Activated T-cell treated with anti-CD3 and anti-CD28 coated beads, Interleukin-2, amount 50 U/mL, for 1 hour (primary cell): ENCODE measurements around the gene PDHX.
"Not testable (repeated sequence)": the region's sequence is repeated elsewhere in the genome, so short reads cannot be mapped to it uniquely, and the experiment has no call there.

ENCODE experiments used
- DNase-seq: peaks from one replicate; pipeline ENCODE4 v3.0.0-alpha.2; 2020

Gene PDHX

DNA sequence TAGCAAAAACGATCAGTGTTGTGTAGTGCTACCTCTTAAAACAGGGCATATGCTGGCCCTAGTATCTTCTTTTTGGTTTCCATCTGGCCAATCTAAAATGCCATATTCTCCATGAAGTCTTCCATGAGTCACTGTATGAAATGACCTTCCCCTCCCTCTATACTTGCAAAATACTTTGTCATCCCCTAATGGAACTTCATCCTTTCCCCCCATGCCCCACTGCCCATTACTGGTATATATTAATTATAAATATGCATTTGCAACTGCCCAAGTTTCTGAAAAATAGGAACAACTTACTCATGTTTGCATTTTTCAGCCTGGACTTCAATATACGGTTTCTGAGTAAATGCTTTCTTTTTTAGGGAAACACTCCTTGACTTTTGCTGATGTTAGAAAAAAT, 4.7 kb upstream of the PDHX start:
- DNase-seq, result no peak

DNA sequence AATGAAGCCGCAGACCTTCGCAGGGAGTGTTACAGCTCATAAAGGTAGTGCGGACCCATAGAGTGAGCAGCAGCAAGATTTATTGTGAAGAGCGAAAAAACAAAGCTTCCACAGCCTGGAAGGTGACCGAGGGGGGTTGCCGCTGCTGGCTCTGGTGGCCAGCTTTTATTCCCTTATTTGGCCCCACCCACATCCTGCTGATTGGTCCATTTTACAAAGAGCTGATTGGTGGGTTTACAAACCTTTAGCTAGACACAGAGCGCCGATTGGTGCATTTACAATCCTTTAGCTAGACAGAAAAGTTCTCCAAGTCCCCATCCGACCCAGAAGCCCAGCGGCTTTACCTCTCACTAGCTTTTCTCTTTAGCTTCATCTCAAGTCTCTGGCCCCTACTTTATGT, 2.9 kb upstream of the PDHX start:
- not testable (repeated sequence) for DNase-seq

DNA sequence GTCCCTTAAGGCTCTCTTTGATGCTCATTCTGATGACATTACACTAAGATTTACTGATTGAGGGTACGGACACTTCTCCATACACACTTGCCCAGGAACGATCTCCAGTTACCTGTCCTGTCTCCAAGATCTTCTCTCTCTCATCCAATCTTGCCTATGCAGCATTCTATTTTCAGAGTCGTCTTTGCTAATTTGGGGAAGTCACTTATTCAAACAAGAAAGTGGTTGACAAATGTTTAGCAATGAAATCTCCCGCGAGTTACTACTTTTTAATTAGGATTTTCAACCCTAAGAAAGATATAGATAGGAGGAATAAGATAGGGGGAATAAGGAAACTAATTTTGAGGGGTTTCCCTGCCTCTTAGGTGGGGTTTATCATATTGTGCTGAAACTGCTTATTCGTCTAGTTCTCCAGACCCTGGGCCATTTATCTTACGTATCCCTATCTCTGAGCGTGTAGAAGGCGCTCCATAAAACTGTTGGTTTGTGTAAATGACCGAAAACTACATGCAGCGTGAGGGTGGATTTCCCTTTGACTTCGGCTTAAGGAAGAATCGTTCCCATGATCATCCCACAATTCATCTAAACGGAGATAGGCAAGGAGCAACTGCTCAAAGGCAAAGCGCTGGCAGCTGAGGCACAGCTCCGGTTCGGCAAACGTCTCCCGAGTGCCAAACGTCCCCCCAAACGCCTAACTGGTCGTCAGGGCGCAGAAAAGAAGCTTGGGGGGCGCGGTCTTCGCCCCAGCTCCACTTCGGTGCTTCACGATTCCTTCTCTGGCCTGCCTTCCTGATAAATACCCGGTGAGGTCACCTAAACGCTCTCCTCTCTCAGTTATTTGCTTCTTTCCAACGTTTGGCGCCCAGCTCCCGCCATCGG, 1.0 kb upstream of the PDHX start:
- no peak for DNase-seq

DNA sequence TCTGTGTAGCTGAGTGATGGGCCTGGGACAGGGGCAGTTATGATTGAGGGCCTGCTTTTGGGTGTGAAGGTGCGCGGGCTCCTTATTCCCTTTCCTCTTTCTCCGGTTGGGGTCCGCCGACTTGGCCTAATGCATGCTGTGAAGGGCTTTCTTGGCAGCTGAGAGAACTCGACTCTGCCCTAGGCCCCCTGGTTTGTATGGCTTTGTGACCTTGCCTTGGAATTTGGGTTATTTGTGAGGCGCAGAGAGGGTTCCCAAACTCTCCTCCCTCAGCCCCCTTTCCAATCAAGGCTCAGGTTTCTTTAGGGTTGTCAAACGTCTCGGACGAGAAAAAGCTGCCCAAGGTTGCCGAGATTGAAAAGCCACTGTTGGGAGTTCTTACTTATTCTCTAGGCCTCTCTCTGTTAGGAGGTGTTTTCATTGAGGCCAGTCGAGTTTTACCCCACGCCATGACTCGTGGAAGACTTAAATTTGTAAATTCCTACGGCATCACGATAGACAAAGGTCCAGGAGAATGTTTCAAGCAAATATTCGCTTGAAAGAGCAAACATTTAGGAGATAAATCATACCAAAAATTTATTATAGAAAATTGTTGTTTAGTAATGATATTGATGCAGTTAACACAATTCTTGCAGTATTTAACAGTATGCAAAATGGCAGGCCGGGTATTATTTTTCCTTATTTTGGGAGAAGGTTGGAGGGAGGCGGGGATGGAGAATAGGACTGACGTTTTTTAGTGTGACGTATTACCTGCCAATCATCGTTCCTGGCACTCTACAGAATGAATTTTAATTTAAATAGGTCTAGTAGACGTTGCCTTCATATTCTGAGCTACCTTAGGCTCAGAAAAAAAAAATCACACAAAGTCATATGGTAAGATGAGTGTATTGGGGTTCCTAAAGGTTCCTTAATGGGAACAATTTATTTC, 689 bp downstream of the PDHX start:
- DNase-seq, result no peak

DNA sequence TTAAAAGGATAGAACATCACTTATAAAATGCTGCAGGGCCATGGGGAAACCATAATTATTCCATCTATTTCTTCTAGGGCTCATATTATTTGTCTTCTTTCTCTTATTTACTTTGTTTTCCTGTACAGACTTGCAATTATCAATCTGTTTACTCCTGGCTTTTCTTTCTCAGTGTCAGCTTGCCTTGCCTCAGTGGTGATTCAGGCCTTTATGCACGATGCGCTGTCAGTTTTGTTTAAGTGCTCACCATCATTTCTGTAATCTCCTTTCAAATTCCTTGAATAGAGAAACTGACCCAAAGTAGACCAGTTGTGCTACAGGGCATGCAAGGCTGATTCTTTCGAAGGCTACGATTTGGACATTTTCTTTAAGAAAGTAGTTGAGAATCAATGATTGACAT, 4.7 kb downstream of the PDHX start:
- no peak for DNase-seq

DNA sequence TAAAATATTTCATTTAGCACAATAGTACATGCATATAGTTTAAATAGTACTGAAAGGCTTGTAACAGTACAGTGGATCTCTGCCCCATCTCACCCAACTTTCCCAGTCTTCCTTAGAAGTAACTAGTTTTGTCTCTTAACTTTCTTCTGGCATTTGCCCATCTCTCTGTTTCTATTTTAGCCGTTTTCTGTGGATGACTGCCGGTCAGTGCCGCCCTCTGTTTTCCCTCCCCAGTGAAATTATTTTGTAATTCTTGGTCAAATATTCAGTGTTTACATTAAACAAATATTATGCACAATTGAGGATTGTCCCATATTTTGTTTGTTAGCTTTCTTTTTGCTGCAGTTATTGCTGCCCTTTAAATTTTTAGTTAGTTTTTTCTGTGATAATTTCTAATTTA, 8.3 kb downstream of the PDHX start:
- DNase-seq, result no peak

DNA sequence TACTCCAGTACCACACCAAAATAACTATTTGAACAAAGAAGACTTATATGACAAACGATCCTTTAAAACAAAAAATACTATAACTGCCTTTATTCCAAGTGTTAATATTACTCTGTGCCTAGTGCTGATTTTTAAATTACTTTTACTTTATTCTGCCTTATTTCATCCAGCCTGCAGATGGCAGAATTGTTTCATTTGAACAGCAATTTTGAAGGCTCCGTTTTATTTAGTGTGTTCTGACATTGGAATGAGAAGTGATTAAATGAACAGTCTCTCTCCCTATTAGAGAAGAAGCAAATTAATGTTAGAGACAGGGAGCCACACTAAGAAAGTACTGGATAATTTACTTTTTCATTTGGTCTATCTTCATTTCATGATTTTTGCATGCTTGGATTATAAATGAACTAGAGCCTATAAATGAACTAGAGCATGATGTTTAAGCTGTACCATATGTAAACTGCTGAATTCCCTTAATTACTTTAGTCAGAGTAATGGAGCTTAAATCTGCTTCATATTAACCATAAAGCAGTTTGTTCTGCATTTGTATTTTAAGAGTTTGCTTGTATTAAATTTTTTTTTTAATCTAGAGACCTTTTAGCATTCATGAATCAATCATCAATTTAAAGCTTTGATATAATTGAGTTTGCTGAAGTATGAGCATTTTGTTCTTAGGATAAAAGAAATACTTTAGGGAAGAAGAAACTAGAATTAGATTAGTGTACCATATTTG, 9.8 kb downstream of the PDHX start:
- no peak for DNase-seq

DNA sequence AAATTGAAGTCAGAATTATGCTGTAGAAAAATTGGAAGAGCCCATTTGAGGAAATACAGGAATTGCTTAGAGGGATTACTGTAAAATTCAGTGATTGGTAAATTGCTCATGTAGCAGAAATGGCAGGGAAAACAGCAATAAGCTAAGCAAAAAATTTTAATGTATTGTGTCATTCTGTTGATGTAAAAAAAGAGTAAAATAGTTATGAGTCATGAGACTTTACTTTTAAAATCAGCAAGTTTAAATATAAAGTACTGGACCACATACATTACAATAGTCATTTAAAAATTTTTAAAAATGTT, 10.4 kb downstream of the PDHX start:
- DNase-seq, result no peak

DNA sequence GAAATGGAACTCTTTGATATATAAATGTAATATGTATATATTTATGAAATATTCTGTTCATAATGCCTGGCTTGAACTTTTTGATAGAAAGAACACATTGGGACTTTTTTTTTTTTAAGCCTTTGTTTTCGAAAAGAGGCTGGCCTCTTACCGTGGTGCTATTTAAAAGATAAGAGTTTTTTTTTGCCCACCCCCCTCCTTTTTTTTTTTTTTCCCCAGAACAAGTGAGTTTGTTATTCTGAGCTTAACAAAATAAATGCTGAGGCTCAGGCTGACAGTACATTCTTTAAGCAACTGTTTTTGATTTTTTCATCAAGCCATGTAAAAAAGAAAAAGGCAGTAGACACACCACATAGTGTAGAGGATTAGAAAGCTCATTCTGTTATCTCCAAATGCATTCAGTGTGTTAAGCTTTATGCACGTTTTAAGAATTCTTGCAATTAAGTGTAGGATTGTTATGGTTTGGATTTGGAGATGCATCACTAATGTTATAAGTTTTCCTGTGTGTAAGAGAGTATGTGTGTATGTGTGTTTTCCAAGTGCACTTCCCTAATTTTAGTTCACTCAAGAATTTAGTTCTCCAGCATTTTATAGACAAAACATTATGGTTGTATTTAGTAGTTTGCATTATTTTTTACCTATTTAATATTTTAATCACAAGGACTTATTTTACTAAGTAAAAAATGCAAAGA, 12.0 kb downstream of the PDHX start:
- DNase-seq, result no peak

DNA sequence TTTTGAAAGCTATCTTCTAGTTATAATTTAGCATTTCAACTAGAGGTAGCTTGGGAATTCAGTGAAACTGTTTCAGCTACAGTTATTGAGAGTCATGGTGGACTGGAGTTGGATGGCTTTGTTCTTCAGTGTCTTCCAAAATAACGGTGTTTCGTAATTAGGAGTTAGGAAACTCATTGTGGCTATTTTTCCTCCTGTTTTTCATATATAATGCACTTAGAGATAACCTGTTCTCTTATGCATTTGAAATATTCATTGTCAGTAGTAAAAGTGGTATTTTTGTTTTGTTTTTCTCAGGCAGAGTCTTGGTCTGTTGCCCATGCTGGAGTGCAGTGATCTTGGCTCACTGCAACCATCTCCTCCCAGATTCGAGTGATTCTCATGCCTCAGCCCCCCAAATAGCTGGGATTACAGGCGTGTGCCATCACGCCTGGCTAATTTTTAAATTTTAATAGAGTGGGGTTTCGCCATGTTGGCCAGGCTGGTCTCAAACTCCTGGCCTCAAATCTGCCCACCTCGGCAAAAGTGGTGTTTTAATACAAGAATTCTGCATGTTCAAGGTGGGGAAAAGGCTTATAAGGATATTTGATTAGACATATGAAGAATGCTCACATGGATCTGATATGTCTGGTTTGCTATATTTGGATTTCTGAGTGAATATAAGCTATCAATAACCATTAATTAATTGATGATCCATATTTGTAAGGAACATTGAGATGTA, 12.7 kb downstream of the PDHX start:
- DNase-seq, result no peak

DNA sequence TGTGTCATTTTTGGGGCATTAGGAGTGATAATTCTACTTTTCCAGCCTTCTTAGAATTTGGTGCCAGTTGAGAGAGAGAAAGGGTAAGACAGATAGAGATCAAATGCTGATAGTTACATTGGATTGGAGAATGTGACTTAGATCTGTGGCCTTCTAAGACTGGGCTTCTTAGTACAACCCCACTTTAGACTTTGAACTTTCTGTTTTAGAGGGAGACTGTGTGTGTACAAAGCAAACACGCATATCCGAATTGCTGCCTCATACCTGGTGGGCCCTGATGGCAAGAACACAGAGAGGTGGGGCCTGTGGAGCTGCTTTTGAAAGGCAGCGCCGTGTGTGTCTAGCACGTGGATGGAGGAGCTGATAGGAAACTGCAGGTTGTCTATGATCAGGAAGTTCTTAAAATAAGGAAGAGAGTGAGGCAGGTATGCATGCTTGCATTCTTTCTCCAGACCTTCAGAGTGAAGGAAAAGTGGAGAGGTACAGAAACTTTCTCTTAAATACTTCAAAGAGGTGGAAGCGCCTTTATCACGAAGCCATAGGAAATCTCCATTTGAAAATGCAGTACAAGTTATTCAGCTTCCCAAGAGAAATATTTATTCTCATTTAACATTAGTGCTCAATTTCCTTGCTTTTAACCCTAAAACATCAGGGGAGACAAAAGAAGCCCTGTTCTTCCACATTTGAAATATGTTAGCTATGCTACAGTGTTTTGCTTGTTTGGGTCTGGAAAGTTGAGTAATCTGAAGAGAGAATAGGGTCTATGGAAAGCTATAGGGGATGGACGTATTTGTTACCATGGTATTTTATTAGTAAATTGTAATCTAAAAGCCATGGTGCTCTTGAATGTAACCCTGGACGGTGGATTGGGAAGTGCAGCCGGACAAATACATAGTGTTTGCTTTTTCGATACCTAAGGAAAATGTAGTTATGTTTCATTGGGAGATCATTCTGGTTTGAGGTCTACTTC, 13.7 kb downstream of the PDHX start:
- no peak for DNase-seq

DNA sequence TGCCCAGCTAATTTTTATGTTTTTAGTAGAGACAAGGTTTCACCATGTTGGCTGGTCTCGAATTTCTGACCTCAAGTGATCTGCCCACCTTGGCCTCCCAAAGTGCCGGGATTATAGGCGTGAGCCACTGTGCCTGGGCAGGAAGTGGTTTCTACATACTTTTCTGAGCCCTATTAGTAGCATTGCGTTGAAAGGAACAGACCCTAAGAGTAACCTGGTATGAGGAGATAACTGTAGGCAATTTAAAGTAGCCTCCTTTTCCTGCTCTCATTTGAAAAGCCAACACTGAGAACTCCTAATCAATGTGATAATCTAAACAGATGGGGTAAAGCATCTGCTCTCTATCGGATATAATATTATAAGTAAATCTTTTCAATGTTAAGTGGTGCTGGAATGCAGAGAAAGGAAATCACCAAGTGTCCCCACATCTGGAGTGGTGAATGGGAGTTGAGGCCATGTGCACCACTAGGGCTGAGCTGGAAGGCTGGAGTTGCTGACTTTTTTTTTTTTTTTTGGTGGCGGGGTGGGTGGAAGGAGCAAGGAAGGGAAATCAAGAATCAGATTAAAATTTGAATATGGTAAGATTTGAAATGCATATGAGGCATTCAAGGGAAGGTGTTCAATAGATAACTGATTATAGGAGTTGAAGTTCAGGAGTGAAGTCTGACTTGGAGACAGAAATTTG, 20.7 kb downstream of the PDHX start:
- DNase-seq, result no peak

DNA sequence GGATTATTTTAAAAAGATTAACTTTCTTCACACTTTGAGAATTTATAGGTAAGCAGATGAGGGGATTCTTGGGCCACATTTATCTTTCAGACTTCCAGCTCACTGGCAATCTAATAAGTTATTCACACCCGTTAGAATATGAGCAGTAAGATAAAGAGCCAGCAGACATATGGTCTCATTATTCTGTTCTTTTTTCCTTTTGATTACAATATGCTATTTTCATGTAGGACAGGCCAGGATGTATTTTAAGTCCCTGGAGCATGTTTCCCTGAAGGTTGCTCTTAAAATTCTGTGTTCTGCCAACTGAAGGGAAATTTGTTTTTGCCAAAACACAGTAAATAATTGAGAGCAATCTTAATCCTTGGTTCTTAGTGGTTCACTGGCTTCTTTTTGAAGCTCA, 22.2 kb downstream of the PDHX start:
- DNase-seq, result no peak

DNA sequence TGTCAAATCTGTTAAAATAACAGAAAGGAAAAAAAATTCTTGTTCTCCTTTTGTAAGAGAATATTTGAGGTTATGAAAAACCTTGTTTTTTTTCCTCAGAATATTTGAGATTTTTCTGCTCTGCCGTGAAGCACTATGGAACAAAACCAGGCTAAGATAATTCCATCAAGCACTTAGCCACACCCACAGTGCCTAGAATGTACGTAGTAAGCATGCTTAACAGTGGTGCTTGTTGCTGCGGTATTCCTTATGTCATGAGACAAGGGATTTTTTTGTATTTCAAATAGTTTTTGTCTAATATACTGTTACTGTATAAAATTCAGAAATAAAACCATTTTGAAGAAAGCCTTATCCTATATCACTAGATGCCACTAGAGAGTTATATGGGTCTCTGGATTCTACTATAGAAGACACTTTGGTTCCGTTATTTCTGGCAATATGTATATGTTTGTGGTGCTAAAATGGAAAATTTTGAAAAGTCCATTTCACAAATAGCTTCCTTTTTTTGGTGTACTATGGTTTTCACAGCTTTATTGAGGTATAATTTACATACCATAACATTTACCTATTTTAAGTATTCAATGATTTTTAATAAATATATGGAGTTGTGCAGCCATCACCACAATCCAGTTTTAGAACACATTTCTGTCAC, 23.7 kb downstream of the PDHX start:
- DNase-seq, result no peak

DNA sequence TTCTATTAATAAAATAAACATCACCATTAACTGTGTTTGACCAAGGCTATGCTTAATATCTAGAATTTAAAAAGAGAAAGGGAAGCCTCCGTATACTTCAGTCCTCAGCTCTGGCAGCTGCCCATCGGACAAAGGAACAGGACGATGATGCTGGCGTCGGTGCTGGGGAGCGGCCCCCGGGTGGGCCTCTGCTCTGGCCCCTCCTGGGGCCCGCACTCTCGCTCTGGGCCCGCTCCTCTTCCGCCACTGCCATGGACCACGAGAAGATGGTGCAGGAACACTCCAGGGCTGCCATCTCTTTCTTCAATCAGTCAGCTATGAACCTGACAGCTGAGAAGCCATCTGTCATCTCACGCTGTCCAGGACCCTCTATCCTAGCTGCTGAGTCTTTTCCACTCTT, 25.3 kb downstream of the PDHX start:
- no peak for DNase-seq

DNA sequence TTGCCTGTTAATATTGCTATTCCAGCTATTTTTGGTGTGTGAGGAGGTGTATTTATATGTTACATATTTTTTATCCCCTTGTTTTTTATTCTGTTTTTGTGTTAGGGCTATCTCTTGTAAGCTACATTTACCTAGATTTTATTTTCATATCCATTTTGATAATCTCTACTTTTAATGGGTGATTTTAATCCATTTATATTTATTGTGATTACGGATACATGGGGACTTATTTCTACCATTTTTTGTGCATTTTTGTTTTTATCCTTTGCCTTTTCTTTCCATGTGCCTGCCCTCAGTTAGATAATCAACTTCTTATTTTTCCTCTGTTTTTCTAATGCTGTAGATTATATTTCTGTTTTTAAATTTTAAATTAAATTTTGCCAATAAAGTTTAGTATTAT, 28.3 kb downstream of the PDHX start:
- DNase-seq, result no peak

DNA sequence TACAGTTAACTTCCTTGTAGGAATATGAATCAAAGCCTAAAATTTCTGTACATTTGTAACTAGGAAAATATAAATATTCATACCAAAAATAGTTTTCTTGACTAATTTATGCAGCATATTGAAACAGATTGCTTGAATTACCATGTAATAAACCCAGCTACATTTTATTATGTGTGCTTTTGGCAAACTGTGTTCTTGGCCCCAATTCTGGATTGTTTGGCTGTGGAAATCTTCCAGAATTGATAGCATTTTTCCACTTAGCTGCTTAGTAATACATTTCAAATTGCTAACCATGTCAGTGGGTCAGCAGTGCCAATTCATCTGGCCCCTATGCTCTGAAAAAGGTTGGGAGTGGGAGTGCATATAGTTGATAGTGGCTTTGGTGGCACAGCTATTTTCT, 32.3 kb downstream of the PDHX start:
- DNase-seq, result no peak

DNA sequence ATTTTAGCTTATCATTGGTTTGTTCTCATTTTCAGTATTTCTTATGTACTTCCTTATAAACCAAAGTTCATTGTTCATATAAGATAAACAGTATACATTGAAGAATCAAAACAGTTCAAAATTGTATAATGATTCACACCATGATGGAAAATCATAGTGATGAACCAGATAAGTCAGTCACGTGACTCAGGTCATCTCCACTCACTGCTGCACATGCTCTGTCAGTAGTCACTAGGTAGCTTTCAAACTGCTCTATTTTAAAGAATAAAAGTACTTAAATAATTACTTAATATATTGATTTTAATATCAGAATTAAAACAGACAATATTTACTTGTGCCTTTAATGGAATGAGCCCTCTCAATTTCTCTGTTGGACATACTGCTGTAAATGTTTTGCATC, 37.5 kb downstream of the PDHX start:
- no peak for DNase-seq

DNA sequence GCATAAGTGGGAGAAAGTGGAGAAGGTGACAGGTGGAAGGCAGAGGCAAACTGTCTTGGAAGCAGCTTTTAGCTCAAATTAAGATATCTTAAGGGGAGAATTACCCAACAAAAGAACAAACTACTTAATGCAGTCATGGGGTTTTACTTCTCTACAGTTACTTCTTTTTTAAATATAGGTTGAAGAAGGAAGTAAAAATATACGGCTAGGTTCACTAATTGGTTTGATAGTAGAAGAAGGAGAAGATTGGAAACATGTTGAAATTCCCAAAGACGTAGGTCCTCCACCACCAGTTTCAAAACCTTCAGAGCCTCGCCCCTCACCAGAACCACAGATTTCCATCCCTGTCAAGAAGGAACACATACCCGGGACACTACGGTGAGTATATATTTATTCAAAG, 40.8 kb downstream of the PDHX start:
- DNase-seq, result no peak

DNA sequence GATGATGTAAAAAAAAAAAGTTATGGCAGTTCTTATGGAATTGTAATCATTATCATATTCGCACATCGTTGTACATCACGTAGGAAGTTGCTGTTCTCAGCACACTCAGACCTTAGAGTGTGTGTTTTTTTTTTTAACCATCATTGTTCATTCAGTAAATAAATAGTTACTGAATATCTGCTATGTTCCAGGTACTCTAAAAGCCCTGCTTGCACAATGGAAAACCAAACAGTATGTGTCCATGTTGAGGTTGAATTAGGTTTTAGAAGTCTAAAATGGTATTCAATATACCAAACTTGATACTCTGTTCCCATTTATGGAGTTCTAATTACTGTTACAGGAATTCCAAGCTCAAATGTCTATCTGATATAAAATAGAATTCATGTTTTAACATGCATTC, 41.2 kb downstream of the PDHX start:
- no peak for DNase-seq
